ACHN (cell line): ENCODE results near the gene SWSAP1.
"Not testable (repeated sequence)": the region's sequence is repeated elsewhere in the genome, so short reads cannot be mapped to it uniquely, and the experiment has no call there.

Experiments used
- DNase-seq: peaks from one replicate; pipeline ENCODE4 v3.0.0-alpha.2; 2015
- in situ Hi-C: cut with HindIII; loops from 2 replicates; pipeline ENCODE4 v1.10.0; 2017; ENCODE audit warnings: low sequenced_read_pairs, low pct_ligation_motif_present, low pct_unique_long_range_greater_than_20kb

Gene SWSAP1

GRCh38 chr19:11374433-11375142 lies at the start of gene SWSAP1:
SWSAP1 (plus strand) TSS chr19:11374666; CDS start chr19:11374681, 15 bp downstream.
- in situ Hi-C loops, result no loop called here
- DNase-seq, result peak; percentile 98

- in situ Hi-C loops, result no loop called here
- no peak for DNase-seq
Observed at GRCh38 chr19:11324748-11325389, 49.6 kb upstream of the SWSAP1 start.

- DNase-seq, result no peak
- in situ Hi-C loops, result no loop called here
Observed at GRCh38 chr19:11325544-11325943, 48.9 kb upstream of the SWSAP1 start.

GRCh38 chr19:11330127-11330526 lies 44.3 kb upstream of the SWSAP1 start:
- in situ Hi-C loops, result no loop called here
- no peak for DNase-seq

- in situ Hi-C loops, result no loop called here
- no peak for DNase-seq
Observed at GRCh38 chr19:11331502-11331901, 43.0 kb upstream of the SWSAP1 start.

- in situ Hi-C loops, result no loop called here
- DNase-seq, result no peak
Observed at GRCh38 chr19:11332822-11333221, 41.6 kb upstream of the SWSAP1 start.

GRCh38 chr19:11333838-11334237 lies 40.6 kb upstream of the SWSAP1 start:
- in situ Hi-C loops, DNase-seq: not testable (repeated sequence)

GRCh38 chr19:11335449-11336146 lies 38.9 kb upstream of the SWSAP1 start:
- DNase-seq, result no peak
- in situ Hi-C loops, result no loop called here

GRCh38 chr19:11337080-11337479 lies 37.4 kb upstream of the SWSAP1 start:
- in situ Hi-C loops, result no loop called here
- DNase-seq, result no peak

GRCh38 chr19:11338121-11338520 lies 36.3 kb upstream of the SWSAP1 start:
- DNase-seq, result no peak
- in situ Hi-C loops, result no loop called here

- in situ Hi-C loops, result no loop called here
- no peak for DNase-seq
Observed at GRCh38 chr19:11338569-11339253, 35.8 kb upstream of the SWSAP1 start.

GRCh38 chr19:11339254-11340098 lies 35.0 kb upstream of the SWSAP1 start, which contains the start of gene RAB3D:
RAB3D (minus strand) TSS chr19:11339657; CDS start chr19:11337399, 2,258 bp downstream.
- in situ Hi-C loops, result no loop called here
- DNase-seq, result peak; percentile 86

- in situ Hi-C loops, DNase-seq: not testable (repeated sequence)
Observed at GRCh38 chr19:11340099-11340467, 34.4 kb upstream of the SWSAP1 start.

GRCh38 chr19:11342429-11342828 lies 32.0 kb upstream of the SWSAP1 start:
- no peak for DNase-seq
- in situ Hi-C loops, result no loop called here

GRCh38 chr19:11345122-11345803 lies 29.2 kb upstream of the SWSAP1 start:
- DNase-seq, result no peak
- in situ Hi-C loops, result no loop called here

- peak; percentile 98 for DNase-seq
- in situ Hi-C loops, result no loop called here
Observed at GRCh38 chr19:11346104-11346940, 28.1 kb upstream of the SWSAP1 start, which contains the start of the genes CCDC159 and TMEM205. CCDC159 (plus strand) TSS chr19:11346519; CDS start chr19:11346607, 88 bp downstream. TMEM205 (minus strand) TSS chr19:11346268; CDS start chr19:11345619, 649 bp downstream.
